Prostate gland (tissue), 2 donors: Measurements from ENCODE around the gene ALDOB.

Experiments used
- CTCF ChIP-seq, 4 experiments: fragments of 200-600 bp in 2 of 4; fragments of 450-650 bp in 2 of 4; sonication (generic) in 2 of 4; IDR thresholded peaks; 1 replicate in 3 of 4; 2 replicates in 1 of 4; pipeline ENCODE4 v1.5.1; 2016 to 2019; ENCODE audit warnings: antibody characterized with exemption in 4 of 4, mild to moderate bottlenecking in 2 of 4, moderate library complexity in 2 of 4
- POLR2A ChIP-seq: fragments of 450-650 bp; IDR thresholded peaks from one replicate; pipeline ENCODE4 v1.6.1; 2016; ENCODE audit warnings: antibody characterized with exemption, mild to moderate bottlenecking
- POLR2AphosphoS5 ChIP-seq: sonication (generic); formaldehyde crosslinking; IDR thresholded peaks from one replicate; pipeline ENCODE4 v1.6.1; 2017; ENCODE audit warnings: antibody characterized with exemption

GRCh38 chr9:101470929-101471328 lies 35.4 kb upstream of the ALDOB start:
- TF ChIP-seq POLR2AphosphoS5: no peak
- no peak for TF ChIP-seq CTCF (IDR thresholded peaks at IDR 0.05)
- TF ChIP-seq POLR2A: no peak
